Skeletal muscle cell (primary cell): Measurements from ENCODE around the gene PLCL1.

Experiments used
- DNase-seq: peaks from one replicate; pipeline ENCODE4 v3.0.0-alpha.2; 2010; ENCODE audit warnings: low read depth
- H3K4me3 ChIP-seq: 2 replicates; pipeline ENCODE4 v1.5.1; 2011; ENCODE audit warnings: low read depth, mild to moderate bottlenecking, control low read depth, low read length, moderate library complexity

The PLCL1 gene

GRCh38 chr2:197804049-197804757, at the start of gene PLCL1:
TSS of gene PLCL1 (plus strand) at chr2:197804593.
- peak within 1 kb of the TSS; percentile 53 for H3K4me3 ChIP-seq
- DNase-seq: peak; percentile 59

DNA sequence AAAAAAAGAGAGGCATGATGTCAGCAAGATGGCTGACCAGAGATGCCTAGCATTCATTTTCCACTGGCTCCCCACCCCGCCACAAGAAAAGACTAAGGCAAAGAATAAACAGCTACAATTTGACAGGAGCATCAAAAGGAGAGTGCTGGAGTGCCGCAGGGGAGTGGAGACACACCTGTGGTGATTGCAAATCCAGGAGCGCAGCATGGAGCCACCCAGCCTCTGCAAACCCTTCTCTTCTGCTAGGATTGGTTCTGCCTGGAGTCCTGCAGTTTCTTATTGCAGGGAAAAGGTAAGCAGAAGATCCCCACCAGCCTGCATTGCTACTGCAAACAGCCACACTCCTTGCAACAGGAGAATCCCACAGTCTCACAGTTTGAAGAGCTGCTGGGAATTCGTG, 45.4 kb upstream of the PLCL1 start:
- DNase-seq: no peak
- no peak overlapping the region for H3K4me3 ChIP-seq

DNA sequence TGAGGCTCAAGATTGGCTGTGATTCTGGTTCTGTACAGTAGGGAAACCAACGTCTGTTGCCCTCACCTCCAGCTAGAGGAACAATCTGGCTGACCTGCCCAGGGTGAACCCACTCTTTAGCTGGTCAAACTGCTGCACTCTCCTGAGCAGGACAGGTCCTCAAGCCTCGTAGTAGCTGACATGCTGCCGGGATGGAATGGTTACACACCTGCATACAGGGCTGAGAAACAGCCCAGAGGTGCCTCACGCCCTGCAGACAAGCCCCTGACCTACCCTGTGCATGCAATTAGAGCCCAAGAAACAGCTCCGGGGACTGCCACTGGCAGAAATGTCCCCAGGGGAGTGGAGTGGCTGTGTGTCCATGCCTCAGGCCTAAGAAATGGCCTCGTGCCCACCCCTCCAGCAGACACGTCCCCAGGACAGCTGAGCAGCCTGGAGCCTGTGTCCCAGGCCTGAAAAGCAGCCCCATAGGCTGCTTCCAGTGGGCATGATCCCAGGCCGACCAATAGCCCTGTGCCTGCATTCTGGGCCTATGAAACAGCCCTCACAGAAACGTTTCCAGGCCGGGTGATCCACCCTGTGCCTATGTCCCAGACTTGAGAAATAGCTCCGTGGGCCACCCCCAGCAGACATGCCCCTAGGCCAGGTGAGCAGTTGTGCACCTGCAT, 44.6 kb upstream of the PLCL1 start:
- H3K4me3 ChIP-seq: no peak overlapping the region
- no peak for DNase-seq

- no peak for DNase-seq
- H3K4me3 ChIP-seq: no peak overlapping the region
These were observed 44.1 kb upstream of the PLCL1 start for GRCh38 chr2:197760293-197760657.

- no peak overlapping the region for H3K4me3 ChIP-seq
- DNase-seq: no peak
These were observed 26.5 kb upstream of the PLCL1 start for GRCh38 chr2:197777823-197778407.

GRCh38 chr2:197779261-197779660, 25.1 kb upstream of the PLCL1 start:
- DNase-seq: no peak
- no peak overlapping the region for H3K4me3 ChIP-seq

- DNase-seq: no peak
- H3K4me3 ChIP-seq: no peak overlapping the region
These were observed 22.3 kb upstream of the PLCL1 start for GRCh38 chr2:197782126-197782525.

DNA sequence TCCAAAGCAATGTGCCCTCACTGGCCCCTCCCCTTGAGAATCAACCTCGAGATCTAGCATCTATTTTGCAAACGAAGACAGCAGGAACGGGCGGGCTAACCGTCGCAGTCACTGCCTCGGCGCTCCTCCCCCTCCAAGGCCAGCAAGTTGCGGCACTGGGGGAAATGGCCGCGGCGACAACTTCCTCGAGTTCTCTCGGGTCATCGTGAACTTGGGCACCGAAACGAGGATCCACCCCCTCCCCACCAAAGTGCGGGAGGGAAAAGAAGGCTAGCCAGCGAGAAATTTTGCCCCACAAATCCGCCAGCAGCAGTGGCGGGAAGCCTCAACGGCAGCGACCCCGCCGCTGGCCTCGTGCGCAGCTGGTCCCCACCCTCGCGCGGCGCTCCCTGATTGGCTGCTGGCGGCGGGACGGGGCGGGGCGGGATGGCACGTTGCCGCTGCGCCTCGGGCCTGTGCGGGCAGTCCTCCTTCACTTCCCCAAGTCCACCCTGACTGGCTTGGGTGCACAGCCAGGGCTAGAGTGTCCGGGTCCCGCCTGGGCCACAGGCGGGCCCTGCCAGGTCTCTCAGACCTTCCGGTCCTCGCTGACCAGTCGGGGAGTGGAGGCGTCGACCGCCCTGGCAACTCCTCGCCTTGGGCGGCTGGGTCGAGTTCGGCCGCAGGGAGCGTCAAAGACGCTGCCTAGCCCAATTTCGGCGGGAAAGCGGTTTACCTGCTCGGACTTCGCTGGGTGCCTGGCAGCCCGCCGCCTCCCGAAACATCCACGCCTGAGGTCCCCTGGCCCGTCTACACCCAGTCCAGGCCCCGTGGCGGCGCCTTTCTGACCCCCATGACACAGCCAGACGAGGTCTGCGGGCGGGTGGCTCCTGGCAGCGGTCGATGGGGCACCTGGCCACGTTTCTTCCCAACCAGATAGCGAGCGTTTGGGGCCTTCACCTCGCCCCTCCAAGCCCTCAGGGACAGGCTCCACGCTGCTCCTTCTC, 19.1 kb upstream of the PLCL1 start, which contains the start of gene BOLL:
Gene BOLL (minus strand): TSS at position 364 of the 986 bp plus-strand sequence. CDS start 3,469 bp downstream, outside the sequence.
- H3K4me3 ChIP-seq: peak within 1 kb of the TSS; percentile 30
- no peak for DNase-seq

DNA sequence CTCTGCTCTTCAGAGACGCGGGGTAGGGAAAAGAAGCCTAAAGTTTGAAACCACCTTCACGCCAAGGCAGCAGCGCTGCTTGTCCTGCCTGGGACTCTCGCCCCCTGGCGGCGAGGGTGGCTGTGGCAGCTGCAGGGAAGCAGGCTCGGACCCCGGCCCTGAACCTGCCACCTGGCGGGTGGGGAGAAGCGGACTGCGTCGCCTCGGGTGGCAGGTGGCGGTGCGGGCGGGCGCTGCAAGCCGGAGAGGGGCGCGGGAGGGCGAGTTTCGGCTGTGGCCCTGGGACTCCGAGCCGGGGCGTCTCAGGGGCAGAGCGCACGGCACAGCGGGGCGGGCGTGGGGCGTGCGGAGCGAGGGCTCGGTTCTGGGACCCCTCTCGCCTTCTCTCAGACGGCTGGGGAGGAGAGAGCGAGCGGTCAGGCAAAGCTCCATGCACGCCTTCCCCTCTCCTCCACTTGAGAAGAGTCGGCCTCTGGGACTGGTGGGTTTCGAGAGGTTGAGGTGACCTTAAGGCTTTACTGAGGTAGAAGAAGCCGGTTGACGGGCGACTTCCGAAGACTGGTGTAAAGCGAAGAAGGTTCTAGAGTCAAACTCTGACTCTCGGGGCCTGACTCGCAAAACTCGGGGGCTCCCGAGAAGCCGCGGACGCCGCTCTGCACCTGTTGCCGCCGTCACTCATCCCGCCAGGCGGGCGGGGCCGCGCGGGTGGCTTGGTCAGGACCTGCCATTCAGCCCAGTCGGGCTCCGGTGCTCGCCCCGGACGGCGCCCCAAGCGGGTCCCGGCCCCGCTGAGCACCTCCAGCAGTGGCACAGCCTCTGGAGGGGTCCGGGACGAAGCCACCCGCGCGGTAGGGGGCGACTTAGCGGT, 18.1 kb upstream of the PLCL1 start:
- no peak for DNase-seq
- H3K4me3 ChIP-seq: peak overlapping the region; percentile 30

- no peak for DNase-seq
These were observed 10.9 kb upstream of the PLCL1 start for GRCh38 chr2:197793456-197793855.

DNA sequence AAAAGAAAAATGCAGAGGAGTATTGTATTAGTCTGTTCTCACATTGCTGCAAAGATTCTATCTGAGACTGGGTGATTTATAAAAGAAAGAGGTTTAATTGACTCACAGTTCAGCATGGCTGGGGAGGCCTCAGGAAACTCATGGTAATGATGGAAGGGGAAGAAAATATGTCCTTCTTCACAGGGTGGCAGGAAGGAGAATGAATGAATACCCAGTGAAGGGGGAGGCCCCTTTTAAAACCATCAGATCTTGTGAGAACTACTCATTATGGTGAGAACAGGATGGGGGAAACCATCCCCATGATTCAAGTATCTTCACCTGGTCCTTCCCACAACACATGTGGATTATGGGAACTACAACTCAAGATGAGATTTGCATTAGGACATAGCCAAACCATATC, 9.1 kb upstream of the PLCL1 start:
- no peak overlapping the region for H3K4me3 ChIP-seq
- DNase-seq: no peak

More at GRCh38 chr2:197793456-197793855, 10.9 kb upstream of the PLCL1 start:
- H3K4me3 ChIP-seq: no peak overlapping the region

- DNase-seq: no peak
These were observed 6.2 kb upstream of the PLCL1 start for GRCh38 chr2:197798187-197798586.

GRCh38 chr2:197799068-197799467, 5.3 kb upstream of the PLCL1 start:
- no peak overlapping the region for H3K4me3 ChIP-seq
- no peak for DNase-seq

More at GRCh38 chr2:197798187-197798586, 6.2 kb upstream of the PLCL1 start:
- no peak overlapping the region for H3K4me3 ChIP-seq

- no peak for DNase-seq
- H3K4me3 ChIP-seq: no peak overlapping the region
These were observed 4.3 kb upstream of the PLCL1 start for GRCh38 chr2:197800091-197800490.

- H3K4me3 ChIP-seq: no peak overlapping the region
- DNase-seq: no peak
These were observed 3.4 kb upstream of the PLCL1 start for GRCh38 chr2:197801033-197801432.

DNA sequence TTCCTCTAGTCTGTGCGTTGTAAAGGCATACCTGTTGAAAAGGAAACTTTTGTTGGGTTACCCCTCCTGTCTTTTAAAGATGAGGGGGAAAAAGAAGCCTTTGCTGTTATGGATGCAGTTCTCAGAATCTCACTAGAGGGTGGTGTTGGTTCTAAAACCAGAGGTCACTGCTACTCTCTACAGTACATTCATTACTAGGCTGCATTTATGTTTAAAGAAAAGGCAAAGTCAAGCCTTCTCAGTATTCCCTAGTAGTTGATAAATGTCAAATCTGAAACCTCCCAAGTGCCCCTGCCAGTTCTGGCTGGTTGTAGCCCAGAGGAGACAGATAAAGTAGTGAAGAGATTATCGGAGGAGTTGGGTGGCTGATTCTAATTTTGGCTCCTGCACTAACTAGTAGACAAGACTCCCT, 1.4 kb upstream of the PLCL1 start:
- H3K4me3 ChIP-seq: no peak overlapping the region
- DNase-seq: no peak

GRCh38 chr2:197804758-197805714, 643 bp downstream of the PLCL1 start:
- no peak for DNase-seq
- peak overlapping the region; percentile 53 for H3K4me3 ChIP-seq
